DND-41 (cell line): ENCODE measurements around the gene ATP5F1D.
"Not testable (repeated sequence)": the region's sequence is repeated elsewhere in the genome, so short reads cannot be mapped to it uniquely, and the experiment has no call there.

Experiments used
- ATAC-seq: fragments of 200-7000 bp; cut with Tn5 transposase; 3 replicates; pipeline ENCODE4 v1.9.1; 2021; ENCODE audit warnings: low read depth; ENCODE audit not compliant: insufficient read depth
- DNase-seq: peaks from one replicate; pipeline ENCODE4 v3.0.0-alpha.2; 2020
- H2AFZ ChIP-seq: 2 replicates; pipeline ENCODE4 v1.6.0; 2012; ENCODE audit warnings: low read depth, low read length
- H3K27ac ChIP-seq: 2 replicates; pipeline ENCODE4 v1.5.1; 2012; ENCODE audit warnings: low read length, inconsistent platforms
- H3K27me3 ChIP-seq: fragments of 200-600 bp; sonication (generic); 2 replicates; pipeline ENCODE4 v1.6.0; 2012; ENCODE audit warnings: low read length, mild to moderate bottlenecking, inconsistent platforms; ENCODE audit not compliant: insufficient read depth, poor library complexity
- H3K36me3 ChIP-seq: 2 replicates; pipeline ENCODE4 v1.5.1; 2012; ENCODE audit warnings: low read length, inconsistent platforms; ENCODE audit not compliant: insufficient read depth
- H3K4me1 ChIP-seq: 2 replicates; pipeline ENCODE4 v1.5.1; 2012; ENCODE audit warnings: mild to moderate bottlenecking, low read length; ENCODE audit not compliant: insufficient read depth
- H3K4me2 ChIP-seq: 2 replicates; pipeline ENCODE4 v1.6.0; 2012; ENCODE audit warnings: mild to moderate bottlenecking, moderate library complexity, low read length, inconsistent platforms; ENCODE audit not compliant: insufficient read depth
- H3K4me3 ChIP-seq, 2 experiments: fragments of 200-600 bp in 1 of 2; shearing (Covaris generic) in 1 of 2; 2 replicates each; pipeline ENCODE4 v1.5.1; 2012 to 2016; ENCODE audit warnings: inconsistent platforms in 2 of 2, low read length in 2 of 2, mild to moderate bottlenecking in 2 of 2, low read depth in 1 of 2, moderate library complexity in 1 of 2
- H3K79me2 ChIP-seq: 2 replicates; pipeline ENCODE4 v1.6.0; 2012; ENCODE audit warnings: low read length, inconsistent platforms; ENCODE audit not compliant: insufficient read depth
- H3K9ac ChIP-seq: 2 replicates; pipeline ENCODE4 v1.6.0; 2012; ENCODE audit warnings: low read depth, mild to moderate bottlenecking, inconsistent platforms, low read length, moderate library complexity
- H3K9me3 ChIP-seq: 2 replicates; pipeline ENCODE4 v1.5.1; 2012; ENCODE audit warnings: low read length, moderate library complexity, mild to moderate bottlenecking, inconsistent platforms; ENCODE audit not compliant: insufficient read depth, severe bottlenecking
- H4K20me1 ChIP-seq: 2 replicates; pipeline ENCODE4 v1.6.0; 2012; ENCODE audit warnings: low read length; ENCODE audit not compliant: insufficient read depth
- EZH2 ChIP-seq: IDR thresholded peaks from 3 replicates; pipeline ENCODE4 v1.6.1; 2012; ENCODE audit warnings: borderline replicate concordance, low read depth, mild to moderate bottlenecking, moderate library complexity, low read length, inconsistent platforms; ENCODE audit not compliant: severe bottlenecking
- TF ChIP-seq, protein P1 (sequence below): IDR thresholded peaks from 2 replicates; pipeline ENCODE4 v1.5.1; 2012; ENCODE audit warnings: borderline replicate concordance, low read length, moderate library complexity, mild to moderate bottlenecking; ENCODE audit not compliant: poor library complexity, severe bottlenecking; ENCODE audit errors: extremely low read depth

ATP5F1D gene

DNA sequence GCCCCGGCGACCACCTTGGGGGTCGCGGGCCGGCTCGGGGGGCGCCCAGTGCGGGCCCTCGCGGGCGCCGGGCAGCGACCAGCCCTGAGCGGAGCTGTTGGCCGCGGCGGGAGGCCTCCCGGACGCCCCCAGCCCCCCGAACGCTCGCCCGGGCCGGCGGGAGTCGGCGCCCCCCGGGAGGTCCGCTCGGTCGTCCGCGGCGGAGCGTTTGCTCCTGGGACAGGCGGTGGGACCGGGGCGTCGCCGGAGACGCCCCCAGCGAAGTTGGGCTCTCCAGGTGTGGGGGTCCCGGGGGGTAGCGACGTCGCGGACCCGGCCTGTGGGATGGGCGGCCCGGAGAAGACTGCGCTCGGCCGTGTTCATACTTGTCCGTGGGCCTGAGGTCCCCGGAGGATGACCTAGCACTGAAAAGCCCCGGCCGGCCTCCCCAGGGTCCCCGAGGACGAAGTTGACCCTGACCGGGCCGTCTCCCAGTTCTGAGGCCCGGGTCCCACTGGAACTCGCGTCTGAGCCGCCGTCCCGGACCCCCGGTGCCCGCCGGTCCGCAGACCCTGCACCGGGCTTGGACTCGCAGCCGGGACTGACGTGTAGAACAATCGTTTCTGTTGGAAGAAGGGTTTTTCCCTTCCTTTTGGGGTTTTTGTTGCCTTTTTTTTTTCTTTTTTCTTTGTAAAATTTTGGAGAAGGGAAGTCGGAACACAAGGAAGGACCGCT, 35.2 kb upstream of the ATP5F1D start:
- H3K4me2 ChIP-seq, result peak overlapping the region; percentile 98
- peaks cover 56% of the 10 kb centered on the region for H3K4me1 ChIP-seq
- peaks cover 35% of the 10 kb centered on the region for H3K36me3 ChIP-seq
- H2AFZ ChIP-seq, result 0 out of 2 replicates have a peak overlapping the region, but pooled peaks have one; percentile 38
- DNase-seq (no peak), ATAC-seq (no peak)
- H3K4me3 ChIP-seq, result peak overlapping the region; percentile 78 to 80
- H3K9ac ChIP-seq, result peak overlapping the region; percentile 75
- H3K27me3 ChIP-seq, result no peaks in the 10 kb centered on the region
- peak overlapping the region; percentile 60 for H3K27ac ChIP-seq
- peaks cover 54% of the 10 kb centered on the region for H3K79me2 ChIP-seq
- H4K20me1 ChIP-seq, result peaks cover 35% of the 10 kb centered on the region
- TF ChIP-seq, protein P1, sequence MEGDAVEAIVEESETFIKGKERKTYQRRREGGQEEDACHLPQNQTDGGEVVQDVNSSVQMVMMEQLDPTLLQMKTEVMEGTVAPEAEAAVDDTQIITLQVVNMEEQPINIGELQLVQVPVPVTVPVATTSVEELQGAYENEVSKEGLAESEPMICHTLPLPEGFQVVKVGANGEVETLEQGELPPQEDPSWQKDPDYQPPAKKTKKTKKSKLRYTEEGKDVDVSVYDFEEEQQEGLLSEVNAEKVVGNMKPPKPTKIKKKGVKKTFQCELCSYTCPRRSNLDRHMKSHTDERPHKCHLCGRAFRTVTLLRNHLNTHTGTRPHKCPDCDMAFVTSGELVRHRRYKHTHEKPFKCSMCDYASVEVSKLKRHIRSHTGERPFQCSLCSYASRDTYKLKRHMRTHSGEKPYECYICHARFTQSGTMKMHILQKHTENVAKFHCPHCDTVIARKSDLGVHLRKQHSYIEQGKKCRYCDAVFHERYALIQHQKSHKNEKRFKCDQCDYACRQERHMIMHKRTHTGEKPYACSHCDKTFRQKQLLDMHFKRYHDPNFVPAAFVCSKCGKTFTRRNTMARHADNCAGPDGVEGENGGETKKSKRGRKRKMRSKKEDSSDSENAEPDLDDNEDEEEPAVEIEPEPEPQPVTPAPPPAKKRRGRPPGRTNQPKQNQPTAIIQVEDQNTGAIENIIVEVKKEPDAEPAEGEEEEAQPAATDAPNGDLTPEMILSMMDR, result no peak
- TF ChIP-seq EZH2, result no peak
- no peaks in the 10 kb centered on the region for H3K9me3 ChIP-seq

DNA sequence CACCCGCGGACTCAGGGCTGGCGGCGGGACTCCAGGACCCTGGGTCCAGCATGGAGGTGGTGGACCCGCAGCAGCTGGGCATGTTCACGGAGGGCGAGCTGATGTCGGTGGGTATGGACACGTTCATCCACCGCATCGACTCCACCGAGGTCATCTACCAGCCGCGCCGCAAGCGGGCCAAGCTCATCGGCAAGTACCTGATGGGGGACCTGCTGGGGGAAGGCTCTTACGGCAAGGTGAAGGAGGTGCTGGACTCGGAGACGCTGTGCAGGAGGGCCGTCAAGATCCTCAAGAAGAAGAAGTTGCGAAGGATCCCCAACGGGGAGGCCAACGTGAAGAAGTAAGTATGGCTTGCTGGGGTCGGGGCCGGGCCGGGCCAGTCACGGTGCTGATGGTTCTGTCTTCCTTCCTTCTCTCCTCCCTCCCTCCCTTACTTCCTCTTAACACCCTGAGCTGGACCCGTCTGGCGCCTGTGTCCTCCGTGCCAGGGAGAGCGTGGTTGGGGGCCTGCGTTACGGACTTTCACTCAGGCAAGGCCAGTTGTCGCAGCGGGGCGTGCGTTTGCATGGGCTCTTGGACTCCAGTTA, 34.6 kb upstream of the ATP5F1D start:
- Histone ChIP-seq H3K36me3 (peaks cover 42% of the 10 kb centered on the region), H3K4me1 (peaks cover 56% of the 10 kb centered on the region), H4K20me1 (peaks cover 42% of the 10 kb centered on the region), H3K79me2 (peaks cover 61% of the 10 kb centered on the region), H2AFZ (no peak overlapping the region), H3K4me3 (peak overlapping the region; percentile 78 to 80), H3K4me2 (peak overlapping the region; percentile 98), H3K27me3 (no peaks in the 10 kb centered on the region), H3K27ac (peak overlapping the region; percentile 60), H3K9ac (peak overlapping the region; percentile 75), H3K9me3 (no peaks in the 10 kb centered on the region)
- no peak for TF ChIP-seq EZH2
- TF ChIP-seq, protein P1, result no peak
- DNase-seq (no peak), ATAC-seq (no peak)

DNA sequence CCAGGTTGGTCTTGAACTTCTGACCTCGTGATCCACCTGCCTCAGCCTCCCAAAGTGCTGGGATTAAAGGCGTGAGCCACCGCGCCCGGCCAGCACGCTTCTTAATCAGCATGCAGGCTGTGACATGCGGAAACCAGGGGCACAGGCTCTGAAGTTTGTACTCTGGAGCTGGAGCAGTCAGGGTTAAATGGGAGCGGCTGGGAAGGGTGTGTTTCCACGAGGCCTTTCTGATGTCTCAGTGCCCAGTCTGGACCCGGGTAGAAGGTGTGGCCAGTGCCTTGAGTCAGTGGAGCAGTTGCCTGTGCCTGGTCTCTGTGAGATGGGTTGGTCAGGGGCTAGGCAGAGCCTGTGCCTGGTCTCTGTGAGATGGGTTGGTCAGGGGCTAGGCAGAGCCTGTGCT, 32.7 kb upstream of the ATP5F1D start:
- peaks cover 52% of the 10 kb centered on the region for H4K20me1 ChIP-seq
- not testable (repeated sequence) for DNase-seq, H2AFZ ChIP-seq, H3K27ac ChIP-seq, H3K9me3 ChIP-seq, H3K27me3 ChIP-seq, ATAC-seq
- peaks cover 78% of the 10 kb centered on the region for H3K79me2 ChIP-seq
- H3K9ac ChIP-seq, result peak overlapping the region; percentile 1; the same call in 1 of the 2 replicates
- H3K36me3 ChIP-seq, result peaks cover 53% of the 10 kb centered on the region
- H3K4me1 ChIP-seq, result peaks cover 48% of the 10 kb centered on the region
- peak overlapping the region in 1 of 2 experiments; percentile 9; a peak in 1 of 4 replicates for H3K4me3 ChIP-seq
- peak overlapping the region; percentile 98; the same call in 1 of the 2 replicates for H3K4me2 ChIP-seq

DNA sequence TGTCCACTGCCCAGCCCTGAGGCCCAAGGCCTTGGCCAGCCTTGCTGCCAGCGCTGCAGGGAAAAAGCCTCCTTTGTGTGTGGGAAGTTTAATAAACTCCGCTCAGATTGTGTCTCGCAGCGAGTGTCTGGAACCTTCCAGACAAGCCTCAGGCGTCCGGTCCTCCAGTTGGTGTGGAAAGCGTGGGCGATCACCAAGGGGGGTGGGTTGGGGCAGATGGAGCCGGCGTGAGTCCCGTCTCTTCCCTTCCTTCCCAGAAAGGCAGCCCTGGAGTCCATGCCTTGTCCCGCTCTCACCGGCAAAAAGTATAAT, 31.4 kb upstream of the ATP5F1D start:
- no peak overlapping the region for H3K4me3 ChIP-seq
- peaks cover 66% of the 10 kb centered on the region for H3K36me3 ChIP-seq
- no peak overlapping the region for H3K9ac ChIP-seq
- no peak for DNase-seq
- peaks cover 91% of the 10 kb centered on the region for H3K79me2 ChIP-seq
- H2AFZ ChIP-seq, result no peak overlapping the region
- no peak for TF ChIP-seq EZH2
- TF ChIP-seq, protein P1, result no peak
- H3K4me2 ChIP-seq, result peak overlapping the region; percentile 44; the same call in 1 of the 2 replicates
- no peak overlapping the region for H3K27ac ChIP-seq
- peaks cover 38% of the 10 kb centered on the region for H3K4me1 ChIP-seq
- no peaks in the 10 kb centered on the region for H3K27me3 ChIP-seq
- H4K20me1 ChIP-seq, result peaks cover 66% of the 10 kb centered on the region
- H3K9me3 ChIP-seq, result no peaks in the 10 kb centered on the region
- ATAC-seq, result no peak
